NCI-H82 treated with DMSO at 0.1 percent for 48 hours (cell line): Measurements from ENCODE around the gene GNGT1.

Experiments
- DNase-seq: peaks from one replicate; lab custom pipeline; 2025; ENCODE audit not compliant: unreplicated experiment; lab: John Stamatoyannopoulos, UW

GNGT1 gene

DNA sequence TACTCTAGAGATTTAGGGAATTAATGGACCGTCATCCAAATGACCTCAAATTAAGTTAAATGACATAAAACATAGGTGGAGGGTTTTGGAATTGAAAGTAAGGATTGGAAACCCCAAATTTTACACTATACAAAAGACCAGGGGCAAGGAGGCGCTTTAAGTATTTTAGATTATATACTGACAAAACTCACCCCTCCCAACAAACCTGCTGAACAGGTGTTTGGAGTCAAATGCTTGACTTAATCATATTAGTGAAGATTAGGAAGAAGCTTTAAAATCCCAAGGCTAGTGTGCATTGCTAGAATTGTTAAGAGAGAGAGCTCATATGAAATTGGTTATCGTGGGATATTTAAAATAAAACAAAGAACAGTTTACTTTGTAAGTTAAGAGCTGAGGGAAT, at the start of gene GNGT1:
GNGT1 (plus strand) TSS at position 301 of the 400 bp plus-strand sequence. CDS start 180 bp downstream, outside the sequence.
- DNase-seq: peak; percentile 87

- no peak for DNase-seq
Observed at GRCh38 chr7:93858857-93859256, 47.5 kb upstream of the GNGT1 start.

- DNase-seq: no peak
Observed at GRCh38 chr7:93860261-93860660, 46.1 kb upstream of the GNGT1 start.

- no peak for DNase-seq
Observed at GRCh38 chr7:93861325-93861949, 44.9 kb upstream of the GNGT1 start.

GRCh38 chr7:93862651-93863050, 43.7 kb upstream of the GNGT1 start:
- DNase-seq: no peak

DNA sequence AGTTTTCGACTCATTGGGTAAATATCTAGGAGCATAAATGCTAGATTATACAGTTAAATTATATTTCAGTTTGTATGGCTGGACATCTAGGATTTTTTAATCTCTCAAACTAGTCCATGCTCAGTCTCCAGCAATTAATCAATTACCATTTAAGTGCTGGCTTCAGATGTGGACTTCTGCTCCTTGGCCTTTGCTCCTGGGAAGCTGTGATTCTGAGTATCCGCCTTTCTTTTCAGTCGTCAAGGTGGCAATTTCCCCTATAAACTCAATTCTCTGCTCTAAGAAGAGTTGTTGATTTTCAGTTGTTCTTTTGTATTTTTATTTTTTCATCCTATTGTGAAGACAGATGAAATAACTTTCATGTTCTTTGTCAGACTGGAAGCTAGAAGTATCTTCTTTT, 39.5 kb upstream of the GNGT1 start:
- no peak for DNase-seq

- DNase-seq: no peak
Observed at GRCh38 chr7:93873998-93874574, 32.3 kb upstream of the GNGT1 start.

GRCh38 chr7:93877742-93878141, 28.6 kb upstream of the GNGT1 start:
- DNase-seq: no peak

DNA sequence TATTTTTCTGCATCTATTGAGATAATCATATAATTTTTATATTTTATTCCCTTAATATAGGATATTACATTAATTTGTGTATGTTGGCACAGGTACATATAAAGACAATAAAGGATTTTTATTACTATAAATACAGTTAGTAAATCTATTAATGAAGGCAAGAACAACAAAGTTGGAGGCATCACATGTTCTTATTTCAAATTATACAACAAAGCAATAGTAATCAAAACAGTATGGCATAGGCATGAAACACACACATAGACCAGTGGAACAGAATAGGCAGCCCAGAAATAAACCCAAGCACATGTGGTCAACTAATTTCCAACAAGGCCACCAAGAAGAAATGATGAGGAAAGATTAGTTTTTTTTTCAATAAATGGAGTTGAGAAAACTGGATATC, 27.0 kb upstream of the GNGT1 start:
- DNase-seq: no peak

DNA sequence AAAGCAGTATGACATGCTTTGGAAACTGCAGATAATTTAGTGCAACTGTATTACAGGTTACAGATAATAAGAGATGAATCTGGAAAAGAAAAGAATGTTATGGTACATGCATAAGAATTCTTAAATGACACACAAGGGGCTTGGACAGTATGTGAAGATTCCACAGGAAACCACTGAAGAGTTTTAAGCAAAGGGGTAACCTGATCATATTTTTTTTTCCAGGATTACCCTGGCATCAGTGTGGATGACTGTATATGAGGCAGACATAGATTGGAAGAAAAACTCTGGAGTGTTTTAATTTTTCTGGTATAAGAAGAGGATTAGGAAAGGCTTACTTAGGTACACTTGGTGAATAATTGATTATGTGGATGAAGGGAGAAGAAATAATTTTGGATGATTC, 23.9 kb upstream of the GNGT1 start:
- no peak for DNase-seq

GRCh38 chr7:93883078-93883916, 23.1 kb upstream of the GNGT1 start:
- DNase-seq: no peak

DNA sequence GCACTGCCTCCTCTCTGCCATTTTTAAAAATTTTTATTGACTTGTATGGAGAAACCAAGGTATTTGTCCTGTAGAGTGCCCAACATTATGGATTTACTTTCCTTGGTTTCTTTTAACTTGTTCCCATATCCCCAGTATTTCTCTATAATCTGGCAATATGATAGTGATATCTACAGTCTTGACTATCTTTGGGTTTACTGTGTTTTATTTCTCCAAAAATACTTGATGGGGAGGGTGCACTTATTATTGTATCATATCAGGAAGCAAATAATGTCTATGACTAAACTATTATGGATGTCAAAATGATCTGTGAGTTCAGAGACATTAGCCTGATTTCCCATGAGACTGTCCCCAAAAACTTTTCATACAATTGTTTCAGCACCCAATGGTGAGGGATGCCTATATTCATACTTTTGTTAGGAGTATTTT, 22.4 kb upstream of the GNGT1 start:
- no peak for DNase-seq

DNA sequence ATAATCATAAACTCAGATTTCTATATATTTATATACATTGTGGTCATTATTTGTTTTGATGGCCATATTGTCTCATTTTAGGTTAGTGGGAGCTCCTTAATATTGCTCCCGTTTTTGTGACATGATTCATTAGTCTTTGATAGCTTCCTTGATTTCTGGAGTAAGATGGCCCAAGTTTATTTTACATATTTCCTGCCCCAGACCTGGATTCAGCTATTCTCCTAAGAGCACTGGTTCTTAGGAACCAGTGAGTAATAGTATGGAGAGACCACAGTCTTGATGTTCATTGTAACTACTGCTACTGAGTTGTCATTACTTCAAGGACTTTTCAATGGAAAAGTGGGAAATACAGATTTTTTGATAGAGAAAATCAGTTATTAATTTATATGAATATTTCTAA, 21.8 kb upstream of the GNGT1 start:
- DNase-seq: no peak

- no peak for DNase-seq
Observed at GRCh38 chr7:93889261-93889660, 17.1 kb upstream of the GNGT1 start.

DNA sequence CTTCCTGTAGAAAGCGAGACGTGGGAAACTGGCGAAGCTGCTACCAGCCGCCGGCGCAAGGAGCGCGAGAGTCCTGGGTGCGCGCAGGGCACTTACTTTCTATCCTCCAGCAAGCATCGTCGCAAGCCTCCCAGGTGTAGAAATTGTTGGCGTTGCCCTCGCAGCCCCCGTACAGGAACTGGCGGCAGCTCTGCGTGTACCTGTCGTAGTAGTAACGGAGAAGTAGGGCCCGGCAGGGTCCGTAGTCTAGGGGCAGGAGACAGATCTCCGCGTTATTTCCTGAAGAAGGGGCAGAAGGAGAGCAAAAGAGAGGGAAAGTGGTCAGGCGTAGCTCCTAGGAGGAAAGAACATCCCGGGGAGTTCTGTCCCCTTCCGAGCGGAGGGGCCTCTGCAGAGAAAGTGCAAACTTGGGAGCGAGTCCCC, 16.3 kb upstream of the GNGT1 start:
- DNase-seq: no peak

DNA sequence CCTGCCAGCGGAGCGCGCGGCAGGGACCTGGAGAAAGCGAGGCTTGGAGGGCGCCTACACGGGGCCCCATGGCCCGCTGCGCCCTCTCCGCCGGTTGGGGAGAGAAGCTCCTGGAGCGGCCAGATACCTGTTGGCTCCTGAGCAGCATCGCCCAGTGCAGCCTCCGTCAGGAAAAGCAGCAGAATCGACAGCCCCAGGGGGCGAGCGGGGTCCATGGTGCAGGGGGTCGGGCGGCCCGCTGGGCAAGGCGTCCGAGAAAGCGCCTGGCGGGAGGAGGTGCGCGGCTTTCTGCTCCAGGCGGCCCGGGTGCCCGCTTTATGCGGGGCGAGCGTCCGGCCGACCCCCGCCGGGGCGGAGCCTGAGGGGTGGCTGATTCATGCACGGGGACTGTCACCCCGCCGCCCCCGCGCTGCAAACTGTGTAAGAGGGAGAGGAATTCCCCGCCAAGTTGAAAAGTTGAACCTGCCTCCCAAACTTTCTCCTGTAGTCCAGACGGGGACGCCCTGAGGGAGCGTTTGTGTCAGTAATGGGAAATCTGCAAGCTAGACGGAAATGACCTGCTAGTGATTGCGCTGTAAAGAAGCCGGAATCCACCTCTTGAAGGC, 15.8 kb upstream of the GNGT1 start, which contains the start of gene TFPI2:
TFPI2 (minus strand) TSS at position 290 of the 605 bp plus-strand sequence; CDS start at position 215, 75 bp downstream.
- no peak for DNase-seq

DNA sequence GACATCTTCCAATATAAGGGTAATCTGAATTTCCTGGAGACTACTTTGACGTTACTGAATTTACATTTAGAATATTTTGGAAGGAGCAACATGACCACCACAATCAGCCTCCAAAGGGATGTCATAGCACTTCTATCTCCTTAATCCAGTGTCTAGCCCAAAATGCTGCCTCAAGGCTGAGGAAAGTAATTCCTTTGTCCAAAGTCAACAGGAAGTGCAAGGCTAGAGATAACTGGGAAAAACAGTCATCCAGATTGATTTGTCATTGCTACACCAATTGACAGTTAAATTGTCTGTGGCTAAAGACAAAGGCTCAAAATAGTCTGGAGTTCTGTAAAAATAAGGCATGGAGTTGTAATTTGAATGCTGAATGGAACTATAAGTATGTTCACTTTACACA, 11.9 kb upstream of the GNGT1 start:
- no peak for DNase-seq

DNA sequence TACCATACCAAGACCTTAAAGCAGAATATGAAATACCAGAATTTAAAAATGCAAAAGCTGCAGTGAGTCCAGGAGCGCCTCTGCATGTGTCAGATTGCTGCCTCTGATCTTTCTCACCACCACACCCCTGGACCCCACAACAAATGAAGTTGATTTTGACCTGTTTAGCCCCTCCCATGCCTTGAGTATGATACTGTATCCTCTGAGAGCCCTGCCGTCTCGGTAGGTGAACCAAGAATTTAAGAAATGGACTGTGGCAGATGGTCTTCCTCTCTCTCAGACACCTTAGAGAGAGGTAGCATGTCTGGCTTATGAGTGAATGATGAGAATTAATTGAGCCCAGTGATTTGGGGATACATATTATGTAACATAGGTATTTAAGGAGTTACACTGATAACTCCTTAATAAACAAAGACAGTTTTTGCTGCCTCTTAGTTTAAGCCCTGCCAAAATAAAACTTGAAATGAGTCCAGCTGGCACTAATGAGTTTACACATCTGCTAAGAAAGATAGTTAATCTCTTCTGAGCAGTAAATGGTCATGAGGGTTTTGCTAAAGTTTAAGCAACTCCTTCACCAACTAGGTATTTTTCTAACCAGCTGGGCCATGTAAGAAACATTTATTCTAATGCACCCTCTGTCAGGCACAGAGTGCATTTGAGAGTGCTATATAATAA, 11.3 kb upstream of the GNGT1 start:
- peak; percentile 96 for DNase-seq

- peak; percentile 89 for DNase-seq
Observed at GRCh38 chr7:93895859-93896600, 10.3 kb upstream of the GNGT1 start.

DNA sequence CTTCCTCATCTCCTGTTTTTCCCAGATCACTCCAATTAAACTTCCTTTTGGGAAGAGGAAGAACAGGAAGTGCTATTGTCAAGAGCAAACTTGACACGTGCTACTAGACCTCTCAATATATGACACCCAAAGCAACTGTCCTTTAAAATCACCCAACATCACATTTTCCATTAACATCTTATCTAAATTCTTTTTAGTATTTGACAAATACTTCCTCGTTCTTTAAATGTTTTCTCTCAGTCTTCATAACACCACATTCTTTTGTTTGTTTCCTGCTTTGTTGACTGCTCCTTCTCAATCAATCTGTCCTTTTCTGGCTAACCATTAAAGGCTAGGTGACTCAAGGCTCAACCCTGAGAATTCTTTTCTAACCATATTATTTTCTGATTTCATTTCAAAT, 8.7 kb upstream of the GNGT1 start:
- DNase-seq: no peak
